Esophagus squamous epithelium (tissue), 5 donors: Measurements from ENCODE around the gene ITIH4. TPM values are rescaled to one million over a fixed set of nuclear protein-coding genes. Genes with fewer than 3 reads are reported as not detected.

Experiments
- DNase-seq: peaks from one replicate; lab custom pipeline; 2025; lab: John Stamatoyannopoulos, UW
- H3K27ac ChIP-seq, 4 donors: fragments of 200-600 bp; sonication (generic); one replicate each; pipeline ENCODE4 v1.5.1; 2016 to 2019; ENCODE audit warnings: mild to moderate bottlenecking in 1 of 4
- H3K27me3 ChIP-seq, 4 donors: fragments of 200-600 bp; sonication (generic); 1 replicate in 3 of 4; 2 replicates in 1 of 4; pipeline versions ENCODE4 v1.5.1 to v1.6.0; 2017 to 2021; ENCODE audit warnings: antibody characterized with exemption in 1 of 4
- H3K36me3 ChIP-seq, 3 donors: fragments of 200-600 bp; sonication (generic); one replicate each; pipeline ENCODE4 v1.5.1; 2016 to 2019
- H3K4me1 ChIP-seq, 3 donors: fragments of 200-600 bp; sonication (generic); one replicate each; pipeline ENCODE4 v1.5.1; 2017 to 2019
- H3K4me3 ChIP-seq, 4 donors: fragments of 200-600 bp; sonication (generic); 1 replicate in 3 of 4; 2 replicates in 1 of 4; pipeline ENCODE4 v1.5.1; 2016 to 2019; ENCODE audit warnings: mild to moderate bottlenecking in 2 of 4, moderate library complexity in 1 of 4
- H3K9me3 ChIP-seq, 3 donors: fragments of 200-600 bp; sonication (generic); one replicate each; pipeline ENCODE4 v1.5.1; 2016 to 2019
- CTCF ChIP-seq, 6 experiments: fragments of 450-650 bp in 4 of 6; fragments of 200-600 bp in 2 of 6; sonication (generic) in 2 of 6; IDR thresholded peaks; one replicate each; pipeline ENCODE4 v1.5.1; 2016 to 2019; ENCODE audit warnings: antibody characterized with exemption in 6 of 6, mild to moderate bottlenecking in 4 of 6, moderate library complexity in 4 of 6
- POLR2A ChIP-seq, 4 donors: fragments of 450-650 bp; IDR thresholded peaks; one replicate each; pipeline ENCODE4 v1.6.1; 2017; ENCODE audit warnings: antibody characterized with exemption in 4 of 4, mild to moderate bottlenecking in 4 of 4, moderate library complexity in 3 of 4
- WGBS, 2 donors: methylation state at CpG; one replicate each; pipeline ENCODE4 v1.1.5; 2018; 5-methylcytosine and 5-hydroxymethylcytosine counted together
- intact Hi-C: fragments of 100-400 bp; cut with DNase I; formaldehyde crosslinking; loops from one replicate; pipeline ENCODE4 v1.15.0; 2022
- total RNA-seq, 4 donors: library from RNA; depleted of rRNA; stranded (reverse); fragments of >200 nt; gene quantifications; one replicate each; pipeline ENCODE4 v1.1.0, GENCODE V29; 2016
- donor health status: DM: yes; HTN: yes; CAD: no.

Gene ITIH4
- 1 to 10 TPM in 3 of 4 donors, under 1 TPM in 1; 0.22 to 2.3 (median 1.5) TPM for total RNA-seq

DNA sequence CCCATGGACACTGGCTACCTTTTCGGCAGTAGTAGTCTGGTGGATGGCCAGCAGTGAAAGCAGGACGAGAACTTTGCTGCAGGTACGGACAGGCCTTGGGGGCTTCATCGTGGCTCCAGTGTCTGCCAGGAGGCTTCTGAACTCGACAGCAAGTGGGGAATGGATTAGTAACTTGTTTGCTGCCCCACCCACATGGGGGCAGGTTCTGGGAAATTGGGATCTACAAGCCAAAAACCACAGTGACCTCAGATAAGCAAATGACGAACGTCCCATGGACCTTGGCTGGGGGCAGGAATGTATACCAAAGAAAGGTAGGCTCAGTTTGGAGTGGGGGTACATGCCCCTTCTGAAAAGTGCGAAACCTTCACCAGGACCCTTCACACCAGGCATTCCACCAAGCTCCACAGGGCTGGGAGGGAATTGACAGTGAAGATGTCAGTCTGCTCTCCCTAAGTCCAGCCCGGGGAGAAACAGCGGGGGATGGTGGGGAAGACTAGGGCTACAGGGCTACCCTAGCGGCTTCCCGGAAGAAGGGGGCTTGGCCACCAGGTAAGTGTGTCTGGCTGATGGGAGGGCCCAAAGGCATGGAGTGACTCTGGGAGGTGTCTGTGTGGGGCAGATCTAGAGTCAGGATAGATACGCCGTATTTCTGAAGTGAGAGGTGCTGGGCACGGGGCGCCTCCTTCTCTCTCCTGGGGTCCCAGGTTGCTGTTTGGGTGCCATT, at the start of gene ITIH4:
ITIH4 (minus strand) TSS at position 138 of the 724 bp plus-strand sequence; CDS start at position 108, 30 bp downstream.
- Histone ChIP-seq H3K27ac (peak within 1 kb of the TSS; percentile 32 to 81 (median 64)), H3K9me3 (no peaks in the 10 kb centered on the region), H3K4me1 (peaks cover 0 to 47% (median 23%) of the 10 kb centered on the region in 3 donors), H3K36me3 (peaks cover 0 to under 1% (median 0%) of the 10 kb centered on the region in 3 donors), H3K4me3 (no peak within 1 kb of the TSS), H3K27me3 (no peaks in the 10 kb centered on the region)
- intact Hi-C loops = no loop called here
- whole genome bisulfite sequencing, 2 donors = 71% methylated on average over 7 to 16 of the region's 16 CpGs
- DNase-seq = no peak
- no peak for TF ChIP-seq POLR2A (IDR thresholded peaks at IDR 0.05)

GRCh38 chr3:52880047-52880446, 49.6 kb upstream of the ITIH4 start:
- Histone ChIP-seq H3K9me3 (no peaks in the 10 kb centered on the region), H3K4me1 (no peaks in the 10 kb centered on the region), H3K27me3 (no peaks in the 10 kb centered on the region), H3K36me3 (peaks cover 0 to 22% (median 0%) of the 10 kb centered on the region in 3 donors), H3K27ac (no peak overlapping the region), H3K4me3 (no peak overlapping the region)
- intact Hi-C loops = no loop called here
- TF ChIP-seq POLR2A (IDR thresholded peaks at IDR 0.05) = no peak
- TF ChIP-seq CTCF (IDR thresholded peaks at IDR 0.05) = no peak
- DNase-seq = no peak
- WGBS, 2 donors = 76 to 87% methylated on average over 3 of the region's 5 CpGs

DNA sequence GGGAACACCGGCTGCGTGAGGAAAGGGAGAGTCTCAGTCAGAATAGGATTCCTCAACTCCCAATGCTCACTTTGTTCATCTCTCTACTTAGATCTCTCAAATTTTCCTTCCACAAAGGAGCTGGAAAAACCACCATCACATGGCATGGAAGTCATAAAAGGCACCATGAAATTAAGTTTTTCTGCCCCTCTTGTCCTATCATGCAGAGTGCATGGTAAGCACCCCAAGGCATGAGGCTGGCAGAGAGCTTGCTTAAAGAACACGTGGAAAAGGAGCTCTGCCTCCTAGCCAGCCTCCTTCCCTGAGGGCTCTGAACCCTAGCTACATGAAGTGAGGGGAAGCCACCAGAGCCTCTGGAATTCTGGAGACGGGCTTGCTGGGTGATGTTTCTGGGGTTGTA, 49.1 kb upstream of the ITIH4 start:
- Histone ChIP-seq H3K27me3 (no peaks in the 10 kb centered on the region), H3K36me3 (peaks cover 0 to 22% (median 0%) of the 10 kb centered on the region in 3 donors), H3K9me3 (no peaks in the 10 kb centered on the region), H3K4me3 (no peak overlapping the region), H3K4me1 (peaks cover 0 to 2% (median 0%) of the 10 kb centered on the region in 3 donors), H3K27ac (no peak overlapping the region)
- intact Hi-C loops = no loop called here
- DNase-seq = no peak
- TF ChIP-seq CTCF (IDR thresholded peaks at IDR 0.05) = no peak
- TF ChIP-seq POLR2A (IDR thresholded peaks at IDR 0.05) = no peak
- WGBS, 2 donors = 85 to 93% methylated on average over 3 to 4 of the region's 4 CpGs

GRCh38 chr3:52879090-52879489, 48.6 kb upstream of the ITIH4 start:
- H3K4me1 ChIP-seq = peaks cover 0 to 4% (median under 1%) of the 10 kb centered on the region in 3 donors
- DNase-seq = no peak
- H3K27me3 ChIP-seq = no peaks in the 10 kb centered on the region
- intact Hi-C loops = no loop called here
- H3K27ac ChIP-seq = no peak overlapping the region
- no peak for TF ChIP-seq CTCF (IDR thresholded peaks at IDR 0.05)
- TF ChIP-seq POLR2A (IDR thresholded peaks at IDR 0.05) = no peak
- H3K9me3 ChIP-seq = no peaks in the 10 kb centered on the region
- 84 to 95% methylated on average over 2 to 4 of the region's 4 CpGs for WGBS, 2 donors
- H3K36me3 ChIP-seq = peaks cover 0 to 22% (median 0%) of the 10 kb centered on the region in 3 donors
- no peak overlapping the region for H3K4me3 ChIP-seq

- WGBS, 2 donors = 90 to 93% methylated on average over 1 to 3 of the region's 3 CpGs
- H3K36me3 ChIP-seq = peaks cover 0 to 22% (median 0%) of the 10 kb centered on the region in 3 donors
- DNase-seq = no peak
Observed at GRCh38 chr3:52877085-52877484, 46.6 kb upstream of the ITIH4 start.

More at GRCh38 chr3:52877085-52877484, 46.6 kb upstream of the ITIH4 start:
- Histone ChIP-seq H3K9me3 (no peaks in the 10 kb centered on the region), H3K27ac (no peak overlapping the region), H3K27me3 (no peaks in the 10 kb centered on the region), H3K4me3 (no peak overlapping the region), H3K4me1 (peaks cover 0 to 8% (median 4%) of the 10 kb centered on the region in 3 donors)
- intact Hi-C loops = no loop called here
- no peak for TF ChIP-seq CTCF (IDR thresholded peaks at IDR 0.05)
